ENCODE measurements around the gene DNPEP.

The DNPEP gene

DNA sequence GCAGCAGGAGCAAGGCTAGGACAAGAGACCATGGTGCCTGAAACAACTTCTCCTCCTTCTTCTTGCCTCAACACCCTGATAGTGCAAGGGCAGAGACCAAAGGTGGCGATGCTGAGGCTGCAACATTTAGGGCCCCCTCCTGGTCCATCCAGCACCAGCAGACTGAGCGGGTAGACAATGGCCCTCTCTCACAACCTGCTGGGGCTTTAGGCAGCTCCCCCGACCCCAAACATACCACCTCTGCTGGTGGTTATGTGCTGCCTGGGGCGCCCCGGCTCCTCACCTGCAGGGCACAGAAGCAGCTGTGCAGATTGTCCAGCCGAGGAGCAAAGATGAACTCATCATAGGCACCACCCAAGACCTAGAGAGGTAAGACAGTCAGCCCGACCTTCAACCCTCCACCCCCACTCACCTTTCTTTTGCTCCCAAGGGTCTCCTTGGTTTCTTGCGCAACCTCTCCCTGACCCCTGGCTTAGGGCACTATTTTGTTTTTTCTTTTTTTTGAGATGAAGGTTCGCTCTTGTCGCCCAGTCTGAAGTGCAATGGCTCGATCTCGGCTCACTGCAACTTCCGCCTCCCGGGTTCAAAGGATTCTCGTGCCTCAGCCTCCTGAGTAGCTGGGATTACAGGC is 3.5 kb downstream of the DNPEP start:
- Histone ChIP-seq H3K4me2 (ENCODE audit: low read length) (no peak overlapping the region), H3K27me3 (ENCODE audit: insufficient read depth, low read length) (no peaks in the 10 kb centered on the region), H3K36me3 (ENCODE audit: insufficient read depth, low read length) (peaks cover 29% of the 10 kb centered on the region), H3K9ac (ENCODE audit: low read length) (no peak overlapping the region), H3K4me3 (ENCODE audit: low read depth, low read length, poor library complexity, severe bottlenecking) (no peak overlapping the region), H3K9me3 (ENCODE audit: low read length) (no peaks in the 10 kb centered on the region), H3K4me1 (ENCODE audit: insufficient read depth, low read length, severe bottlenecking) (peaks cover 14% of the 10 kb centered on the region), H3K79me2 (ENCODE audit: insufficient read depth, low read length) (no peaks in the 10 kb centered on the region), H4K20me1 (ENCODE audit: insufficient read depth, low read length) (no peaks in the 10 kb centered on the region), H2AFZ (ENCODE audit: low read length) (no peak overlapping the region), H3K27ac (ENCODE audit: low read depth, low read length, poor library complexity, severe bottlenecking) (no peak overlapping the region), H3K9me2 (ENCODE audit: low read depth, low read length) (no peaks in the 10 kb centered on the region), H3F3A (ENCODE audit: insufficient read depth, low read length) (no peaks in the 10 kb centered on the region)
- no peak for TF ChIP-seq EZH2 (IDR thresholded peaks at IDR 0.05; ENCODE audit: borderline replicate concordance, low read length)
- TF ChIP-seq, protein P1, sequence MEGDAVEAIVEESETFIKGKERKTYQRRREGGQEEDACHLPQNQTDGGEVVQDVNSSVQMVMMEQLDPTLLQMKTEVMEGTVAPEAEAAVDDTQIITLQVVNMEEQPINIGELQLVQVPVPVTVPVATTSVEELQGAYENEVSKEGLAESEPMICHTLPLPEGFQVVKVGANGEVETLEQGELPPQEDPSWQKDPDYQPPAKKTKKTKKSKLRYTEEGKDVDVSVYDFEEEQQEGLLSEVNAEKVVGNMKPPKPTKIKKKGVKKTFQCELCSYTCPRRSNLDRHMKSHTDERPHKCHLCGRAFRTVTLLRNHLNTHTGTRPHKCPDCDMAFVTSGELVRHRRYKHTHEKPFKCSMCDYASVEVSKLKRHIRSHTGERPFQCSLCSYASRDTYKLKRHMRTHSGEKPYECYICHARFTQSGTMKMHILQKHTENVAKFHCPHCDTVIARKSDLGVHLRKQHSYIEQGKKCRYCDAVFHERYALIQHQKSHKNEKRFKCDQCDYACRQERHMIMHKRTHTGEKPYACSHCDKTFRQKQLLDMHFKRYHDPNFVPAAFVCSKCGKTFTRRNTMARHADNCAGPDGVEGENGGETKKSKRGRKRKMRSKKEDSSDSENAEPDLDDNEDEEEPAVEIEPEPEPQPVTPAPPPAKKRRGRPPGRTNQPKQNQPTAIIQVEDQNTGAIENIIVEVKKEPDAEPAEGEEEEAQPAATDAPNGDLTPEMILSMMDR (IDR thresholded peaks at IDR 0.05; ENCODE audit: low read length) = peak; percentile 5; the same call in 1 of the 2 replicates

DNA sequence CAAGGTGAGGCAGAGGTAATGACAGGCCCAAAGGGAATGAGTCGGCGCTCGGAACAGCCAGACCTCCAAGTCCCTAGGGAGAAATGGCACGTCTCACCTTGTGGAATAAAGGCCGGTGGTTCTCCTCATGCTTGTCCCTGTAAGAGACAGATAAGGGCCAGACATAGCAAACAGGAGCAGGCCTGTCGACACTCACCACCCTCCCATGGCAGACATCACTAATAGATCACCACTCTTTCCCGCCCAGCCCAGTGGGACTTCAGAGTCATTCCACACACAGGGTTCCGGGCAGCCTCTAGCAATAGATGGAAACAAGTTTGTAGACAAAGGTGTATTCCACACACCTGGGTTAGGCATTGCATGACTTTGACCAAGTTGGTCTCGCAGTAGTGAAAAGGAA is 6.3 kb downstream of the DNPEP start:
- Histone ChIP-seq H2AFZ (ENCODE audit: low read length) (no peak overlapping the region), H3K4me2 (ENCODE audit: low read length) (no peak overlapping the region), H3K27ac (ENCODE audit: low read depth, low read length, poor library complexity, severe bottlenecking) (no peak overlapping the region), H4K20me1 (ENCODE audit: insufficient read depth, low read length) (no peaks in the 10 kb centered on the region), H3F3A (ENCODE audit: insufficient read depth, low read length) (no peaks in the 10 kb centered on the region), H3K27me3 (ENCODE audit: insufficient read depth, low read length) (no peaks in the 10 kb centered on the region), H3K4me3 (ENCODE audit: low read depth, low read length, poor library complexity, severe bottlenecking) (no peak overlapping the region), H3K9me3 (ENCODE audit: low read length) (no peaks in the 10 kb centered on the region), H3K9me2 (ENCODE audit: low read depth, low read length) (no peaks in the 10 kb centered on the region), H3K4me1 (ENCODE audit: insufficient read depth, low read length, severe bottlenecking) (peaks cover under 1% of the 10 kb centered on the region), H3K79me2 (ENCODE audit: insufficient read depth, low read length) (no peaks in the 10 kb centered on the region), H3K9ac (ENCODE audit: low read length) (no peak overlapping the region), H3K36me3 (ENCODE audit: insufficient read depth, low read length) (peaks cover 29% of the 10 kb centered on the region)
- no peak for TF ChIP-seq EZH2 (IDR thresholded peaks at IDR 0.05; ENCODE audit: borderline replicate concordance, low read length)
- TF ChIP-seq, protein P1 (IDR thresholded peaks at IDR 0.05; ENCODE audit: low read length) = no peak

DNA sequence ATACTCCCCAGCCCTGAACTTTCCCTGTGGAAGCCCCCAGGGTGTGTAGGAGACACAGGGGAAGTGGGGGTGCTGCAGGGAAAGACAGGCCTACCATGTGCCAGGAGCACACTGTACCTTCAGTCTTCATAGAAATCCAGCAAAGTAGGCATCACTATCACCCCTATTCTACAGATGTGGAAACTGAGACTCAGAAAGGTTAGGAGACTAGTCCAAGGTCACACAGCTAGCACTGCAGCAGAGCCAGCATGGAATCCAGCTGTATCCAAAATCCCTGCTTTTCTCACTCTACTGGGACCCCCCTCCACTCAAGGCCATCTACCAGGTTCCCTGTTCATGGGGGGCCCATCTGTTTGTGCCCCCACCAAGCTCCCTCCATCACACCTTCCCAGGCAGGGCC is 6.8 kb downstream of the DNPEP start:
- H3K27ac ChIP-seq (ENCODE audit: low read depth, low read length, poor library complexity, severe bottlenecking) = no peak overlapping the region
- H4K20me1 ChIP-seq (ENCODE audit: insufficient read depth, low read length) = no peaks in the 10 kb centered on the region
- H3K9me3 ChIP-seq (ENCODE audit: low read length) = no peaks in the 10 kb centered on the region
- H3K79me2 ChIP-seq (ENCODE audit: insufficient read depth, low read length) = no peaks in the 10 kb centered on the region
- H3K36me3 ChIP-seq (ENCODE audit: insufficient read depth, low read length) = peaks cover 24% of the 10 kb centered on the region
- H3K9me2 ChIP-seq (ENCODE audit: low read depth, low read length) = no peaks in the 10 kb centered on the region
- no peak for TF ChIP-seq EZH2 (IDR thresholded peaks at IDR 0.05; ENCODE audit: borderline replicate concordance, low read length)
- TF ChIP-seq, protein P1 (IDR thresholded peaks at IDR 0.05; ENCODE audit: low read length) = no peak
- no peak overlapping the region for H3K4me3 ChIP-seq (ENCODE audit: low read depth, low read length, poor library complexity, severe bottlenecking)
- H3K27me3 ChIP-seq (ENCODE audit: insufficient read depth, low read length) = no peaks in the 10 kb centered on the region
- no peak overlapping the region for H2AFZ ChIP-seq (ENCODE audit: low read length)
- H3K9ac ChIP-seq (ENCODE audit: low read length) = no peak overlapping the region
- no peaks in the 10 kb centered on the region for H3F3A ChIP-seq (ENCODE audit: insufficient read depth, low read length)
- H3K4me1 ChIP-seq (ENCODE audit: insufficient read depth, low read length, severe bottlenecking) = no peaks in the 10 kb centered on the region
- no peak overlapping the region for H3K4me2 ChIP-seq (ENCODE audit: low read length)
